B cell (primary cell): ENCODE results near the gene PRKN. TPM values are rescaled to one million over a fixed set of nuclear protein-coding genes. Genes with fewer than 3 reads are reported as not detected.

Experiments used
- ATAC-seq: fragments of 200-7000 bp; cut with Tn5 transposase; one replicate; pipeline ENCODE4 v1.10.0; 2021; ENCODE audit warnings: low read depth, mild to moderate bottlenecking, moderate number of reproducible peaks, moderate library complexity
- CTCF ChIA-PET: fragments of 350-600 bp; sonication (Branson Sonifier 250); formaldehyde crosslinking; loops from one replicate; lab custom pipeline; 2021; ENCODE audit warnings: antibody characterized with exemption, inconsistent platforms; lab: Charles Lee
- POLR2A ChIA-PET: fragments of 350-600 bp; sonication (Branson Sonifier 250); formaldehyde crosslinking; loops from one replicate; lab custom pipeline; 2021; ENCODE audit warnings: antibody characterized with exemption; lab: Charles Lee
- DNase-seq: peaks from one replicate; pipeline ENCODE4 v3.0.0; 2013
- H2AFZ ChIP-seq: 2 replicates; pipeline ENCODE4 v1.6.1; 2012; ENCODE audit warnings: mild to moderate bottlenecking, low read depth, low read length; ENCODE audit not compliant: insufficient read depth, poor library complexity, severe bottlenecking
- H3K27ac ChIP-seq, 2 donors: 1 replicate in 1 of 2; 2 replicates in 1 of 2; pipeline ENCODE4 v1.5.1; 2012 to 2013; ENCODE audit warnings: low read length in 2 of 2, mild to moderate bottlenecking in 2 of 2, moderate library complexity in 1 of 2
- H3K27me3 ChIP-seq, 4 experiments: fragments of 200-600 bp in 1 of 4; sonication (generic) in 1 of 4; replicated peaks in 1 of 4; 1 replicate in 2 of 4; 2 replicates in 2 of 4; pipeline versions ENCODE4 v1.6.1 to v1.7.0; 2013 to 2016; ENCODE audit warnings: low read length in 3 of 4, mild to moderate bottlenecking in 2 of 4, mixed read lengths in 1 of 4, moderate library complexity in 1 of 4; ENCODE audit not compliant: insufficient read depth in 4 of 4, control insufficient read depth in 3 of 4; ENCODE audit errors: control extremely low read depth in 1 of 4
- H3K36me3 ChIP-seq, 2 experiments: replicated peaks in 1 of 2; 1 replicate in 1 of 2; 2 replicates in 1 of 2; pipeline versions ENCODE4 v1.6.1 to v1.7.1; 2013; ENCODE audit warnings: low read length in 1 of 2; ENCODE audit not compliant: insufficient read depth in 2 of 2, control insufficient read depth in 1 of 2; ENCODE audit errors: control extremely low read depth in 1 of 2, extremely low read depth in 1 of 2
- H3K4me1 ChIP-seq, 2 donors: fragments of 200-600 bp in 1 of 2; sonication (generic) in 1 of 2; 1 replicate in 1 of 2; 2 replicates in 1 of 2; pipeline versions ENCODE4 v1.5.1 to v1.6.1; 2013 to 2017; ENCODE audit warnings: low read length in 2 of 2; ENCODE audit not compliant: control insufficient read depth in 2 of 2, insufficient read depth in 2 of 2
- H3K4me2 ChIP-seq: replicated peaks from 2 replicates; pipeline ENCODE3; 2012; ENCODE audit warnings: mild to moderate bottlenecking, low read depth, low read length; ENCODE audit not compliant: poor library complexity, severe bottlenecking
- H3K4me3 ChIP-seq, 5 experiments: fragments of 200-600 bp in 1 of 5; sonication (generic) in 1 of 5; 1 replicate in 3 of 5; 2 replicates in 2 of 5; pipeline versions ENCODE4 v1.5.1 to v1.7.0; 2011 to 2016; ENCODE audit warnings: low read length in 4 of 5, mild to moderate bottlenecking in 4 of 5, low read depth in 2 of 5, control low read depth in 1 of 5, moderate library complexity in 1 of 5; ENCODE audit not compliant: insufficient read depth in 1 of 5; ENCODE audit errors: control extremely low read depth in 1 of 5, extremely low read depth in 1 of 5
- H3K79me2 ChIP-seq: fragments of 200-600 bp; sonication (generic); one replicate; pipeline ENCODE4 v1.6.0; 2016; ENCODE audit warnings: low read length; ENCODE audit not compliant: control insufficient read depth, insufficient read depth
- H3K9ac ChIP-seq: fragments of 200-600 bp; sonication (generic); 2 replicates; pipeline ENCODE4 v1.6.1; 2017; ENCODE audit warnings: mild to moderate bottlenecking, low read length, moderate library complexity
- H3K9me3 ChIP-seq, 3 donors: one replicate each; pipeline versions ENCODE4 v1.6.1 to v1.7.1; 2013; ENCODE audit warnings: low read length in 2 of 3; ENCODE audit not compliant: control insufficient read depth in 2 of 3, insufficient read depth in 1 of 3; ENCODE audit errors: control extremely low read depth in 1 of 3
- H4K20me1 ChIP-seq: 2 replicates; pipeline ENCODE4 v1.6.0; 2012; ENCODE audit warnings: mild to moderate bottlenecking, low read length; ENCODE audit not compliant: insufficient read depth, control insufficient read depth, poor library complexity, severe bottlenecking
- H3K27ac Mint-ChIP-seq: one replicate; pipeline ENCODE4 v1.8.0; 2021; ENCODE audit warnings: mixed read lengths
- H3K27me3 Mint-ChIP-seq: one replicate; pipeline ENCODE4 v1.8.0; 2021; ENCODE audit warnings: mixed read lengths
- H3K4me1 Mint-ChIP-seq: one replicate; pipeline ENCODE4 v1.8.0; 2021; ENCODE audit warnings: mixed read lengths
- H3K4me3 Mint-ChIP-seq: one replicate; pipeline ENCODE4 v1.8.0; 2021; ENCODE audit warnings: mixed read lengths
- H3K9me3 Mint-ChIP-seq: one replicate; pipeline ENCODE4 v1.8.0; 2022; ENCODE audit warnings: mixed read lengths; ENCODE audit not compliant: insufficient read depth
- EZH2 ChIP-seq: IDR thresholded peaks from 2 replicates; pipeline ENCODE4 v1.6.1; 2012; ENCODE audit warnings: borderline replicate concordance, low read depth, mild to moderate bottlenecking, moderate library complexity, low read length; ENCODE audit not compliant: insufficient read depth, poor library complexity, severe bottlenecking
- WGBS: methylation state at CpG from one replicate; pipeline ENCODE4 v1.1.5; 2013; ENCODE audit warnings: missing lambda C conversion rate; ENCODE audit not compliant: insufficient coverage; 5-methylcytosine and 5-hydroxymethylcytosine counted together
- intact Hi-C: fragments of 100-400 bp; cut with micrococcal nuclease; formaldehyde crosslinking; loops from one replicate; pipeline ENCODE4 v1.10.0; 2022
- polyA plus RNA-seq: library from polyadenylated mRNA; depleted of rRNA; stranded (reverse); fragments of >200 nt; gene quantifications from 2 replicates; pipeline ENCODE4 v1.2.3, GENCODE V29; 2012
- total RNA-seq, 2 donors: library from RNA; stranded (reverse); fragments of 120-200 nt in 1 of 2; gene quantifications; 1 replicate in 1 of 2; 2 replicates in 1 of 2; pipeline versions ENCODE4 v1.2.3 to v1.2.4, GENCODE V29; 2013 to 2022
- TF ChIP-seq, protein P1 (sequence below): fragments of 200-600 bp; IDR thresholded peaks from one replicate; pipeline ENCODE4 v1.8.0; 2022; ENCODE audit warnings: antibody characterized with exemption, mild to moderate bottlenecking

Gene PRKN
- total and polyA plus RNA-seq, 2 donors (not counting 1 experiment from before 2014, with no cell fraction given): 1.6 to 6.2 TPM

- DNase-seq (no peak), ATAC-seq (no peak)
- H2AFZ ChIP-seq: no peak overlapping the region
- H3K27ac ChIP-seq: no peak overlapping the region
- H3K4me3 Mint-ChIP-seq: no peak overlapping the region
- no peaks in the 10 kb centered on the region for H3K9me3 Mint-ChIP-seq
- no peak overlapping the region for H3K27ac Mint-ChIP-seq
- no peaks in the 10 kb centered on the region for H3K4me1 ChIP-seq
- whole genome bisulfite sequencing: 89% methylated on average over 4 of the region's 6 CpGs
- TF ChIP-seq, protein P1, sequence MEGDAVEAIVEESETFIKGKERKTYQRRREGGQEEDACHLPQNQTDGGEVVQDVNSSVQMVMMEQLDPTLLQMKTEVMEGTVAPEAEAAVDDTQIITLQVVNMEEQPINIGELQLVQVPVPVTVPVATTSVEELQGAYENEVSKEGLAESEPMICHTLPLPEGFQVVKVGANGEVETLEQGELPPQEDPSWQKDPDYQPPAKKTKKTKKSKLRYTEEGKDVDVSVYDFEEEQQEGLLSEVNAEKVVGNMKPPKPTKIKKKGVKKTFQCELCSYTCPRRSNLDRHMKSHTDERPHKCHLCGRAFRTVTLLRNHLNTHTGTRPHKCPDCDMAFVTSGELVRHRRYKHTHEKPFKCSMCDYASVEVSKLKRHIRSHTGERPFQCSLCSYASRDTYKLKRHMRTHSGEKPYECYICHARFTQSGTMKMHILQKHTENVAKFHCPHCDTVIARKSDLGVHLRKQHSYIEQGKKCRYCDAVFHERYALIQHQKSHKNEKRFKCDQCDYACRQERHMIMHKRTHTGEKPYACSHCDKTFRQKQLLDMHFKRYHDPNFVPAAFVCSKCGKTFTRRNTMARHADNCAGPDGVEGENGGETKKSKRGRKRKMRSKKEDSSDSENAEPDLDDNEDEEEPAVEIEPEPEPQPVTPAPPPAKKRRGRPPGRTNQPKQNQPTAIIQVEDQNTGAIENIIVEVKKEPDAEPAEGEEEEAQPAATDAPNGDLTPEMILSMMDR: no peak
- no peak for TF ChIP-seq EZH2
- POLR2A ChIA-PET: no interaction called here
- H3K4me3 ChIP-seq: no peak overlapping the region
- peaks cover 0 to 7% (median 0%) of the 10 kb centered on the region in 3 donors for H3K9me3 ChIP-seq
- no peaks in the 10 kb centered on the region for H3K27me3 ChIP-seq
- intact Hi-C loops: no loop called here
- no peaks in the 10 kb centered on the region for H3K27me3 Mint-ChIP-seq
- H3K79me2 ChIP-seq: no peaks in the 10 kb centered on the region
- no peaks in the 10 kb centered on the region for H3K4me1 Mint-ChIP-seq
- H3K36me3 ChIP-seq: no peaks in the 10 kb centered on the region
- H3K4me2 ChIP-seq: no peak overlapping the region
- no peak overlapping the region for H3K9ac ChIP-seq
- H4K20me1 ChIP-seq: no peaks in the 10 kb centered on the region
- CTCF ChIA-PET: no interaction called here
These were observed 833.1 kb downstream of the PRKN start for GRCh38 chr6:161894436-161894835.

- no peaks in the 10 kb centered on the region for H3K79me2 ChIP-seq
- no CpG with 5 or more reads among the region's 2 CpGs for WGBS
- no peak overlapping the region for H3K27ac ChIP-seq
- no peak overlapping the region for H3K4me2 ChIP-seq
- H3K27me3 ChIP-seq: no peaks in the 10 kb centered on the region
- H3K4me3 ChIP-seq: no peak overlapping the region
- POLR2A ChIA-PET: no interaction called here
- intact Hi-C loops: no loop called here
- Mint-ChIP-seq H3K27me3 (no peaks in the 10 kb centered on the region), H3K4me3 (no peak overlapping the region), H3K4me1 (no peaks in the 10 kb centered on the region), H3K9me3 (no peaks in the 10 kb centered on the region), H3K27ac (no peak overlapping the region)
- no peaks in the 10 kb centered on the region for H3K36me3 ChIP-seq
- TF ChIP-seq EZH2: no peak
- TF ChIP-seq, protein P1: no peak
- CTCF ChIA-PET: no interaction called here
- DNase-seq (no peak), ATAC-seq (no peak)
- no peaks in the 10 kb centered on the region for H3K4me1 ChIP-seq
- H3K9ac ChIP-seq: no peak overlapping the region
- peaks cover 0 to 7% (median 0%) of the 10 kb centered on the region in 3 donors for H3K9me3 ChIP-seq
- H4K20me1 ChIP-seq: no peaks in the 10 kb centered on the region
- no peak overlapping the region for H2AFZ ChIP-seq
These were observed 836.0 kb downstream of the PRKN start for GRCh38 chr6:161891542-161891941.
